Measurements from ENCODE around the gene NR1D2. TPM values are rescaled to one million over a fixed set of nuclear protein-coding genes. Genes with fewer than 3 reads are reported as not detected.
A peak's percentile ranks its signal among the peaks of the same experiment; 100 is the strongest.

NR1D2 gene
- total and polyA plus RNA-seq, 2 of the 13 experiments (the other 11 are each of a cell fraction or from before 2014, with no cell fraction given): 5.3 to 8.1 TPM

DNA sequence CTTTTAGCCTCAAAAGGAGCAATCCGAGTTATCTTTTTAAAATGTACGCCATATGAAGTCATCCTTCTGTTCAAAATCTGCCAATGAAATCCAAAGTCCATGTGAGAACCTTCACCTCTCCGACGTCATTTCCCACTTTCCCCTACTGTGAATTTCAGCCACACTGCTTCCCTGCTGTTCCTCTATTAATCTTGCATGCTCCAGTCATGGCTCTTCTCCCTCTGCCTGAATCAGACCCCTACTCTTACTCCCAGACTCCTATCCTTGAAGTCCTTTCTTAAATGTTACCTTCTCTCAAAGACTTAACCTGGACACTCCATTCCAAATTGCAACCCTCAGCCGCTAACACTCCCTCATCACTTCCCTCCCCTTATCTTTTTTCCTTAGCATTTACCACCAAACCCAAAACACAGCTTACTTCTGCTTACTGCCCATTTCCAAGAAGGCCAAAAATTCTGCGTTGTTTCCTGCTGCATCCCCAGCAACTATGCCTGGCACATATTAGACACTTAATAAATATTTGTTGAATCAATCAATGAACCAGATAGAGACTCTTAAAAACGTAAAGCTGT, 29.5 kb upstream of the NR1D2 start (continued):
- TF ChIP-seq, protein P1, sequence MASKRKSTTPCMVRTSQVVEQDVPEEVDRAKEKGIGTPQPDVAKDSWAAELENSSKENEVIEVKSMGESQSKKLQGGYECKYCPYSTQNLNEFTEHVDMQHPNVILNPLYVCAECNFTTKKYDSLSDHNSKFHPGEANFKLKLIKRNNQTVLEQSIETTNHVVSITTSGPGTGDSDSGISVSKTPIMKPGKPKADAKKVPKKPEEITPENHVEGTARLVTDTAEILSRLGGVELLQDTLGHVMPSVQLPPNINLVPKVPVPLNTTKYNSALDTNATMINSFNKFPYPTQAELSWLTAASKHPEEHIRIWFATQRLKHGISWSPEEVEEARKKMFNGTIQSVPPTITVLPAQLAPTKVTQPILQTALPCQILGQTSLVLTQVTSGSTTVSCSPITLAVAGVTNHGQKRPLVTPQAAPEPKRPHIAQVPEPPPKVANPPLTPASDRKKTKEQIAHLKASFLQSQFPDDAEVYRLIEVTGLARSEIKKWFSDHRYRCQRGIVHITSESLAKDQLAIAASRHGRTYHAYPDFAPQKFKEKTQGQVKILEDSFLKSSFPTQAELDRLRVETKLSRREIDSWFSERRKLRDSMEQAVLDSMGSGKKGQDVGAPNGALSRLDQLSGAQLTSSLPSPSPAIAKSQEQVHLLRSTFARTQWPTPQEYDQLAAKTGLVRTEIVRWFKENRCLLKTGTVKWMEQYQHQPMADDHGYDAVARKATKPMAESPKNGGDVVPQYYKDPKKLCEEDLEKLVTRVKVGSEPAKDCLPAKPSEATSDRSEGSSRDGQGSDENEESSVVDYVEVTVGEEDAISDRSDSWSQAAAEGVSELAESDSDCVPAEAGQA (IDR thresholded peaks at IDR 0.05; ENCODE audit: low read depth): peak; percentile 69; the same call in 1 of the 2 replicates
- TF ChIP-seq, protein P1 (CRISPR knock-in tag; IDR thresholded peaks at IDR 0.05; ENCODE audit: borderline replicate concordance): no peak
- TF ChIP-seq HNF4A (CRISPR knock-in tag; IDR thresholded peaks at IDR 0.05) (peak; percentile 41; the same call in 1 of the 2 replicates), TBP (CRISPR knock-in tag; IDR thresholded peaks at IDR 0.05) (no peak), ZFY (CRISPR knock-in tag; IDR thresholded peaks at IDR 0.05) (no peak), ATF7 (IDR thresholded peaks at IDR 0.05) (0 out of 2 replicates have a peak, but pooled peaks have one; percentile 17), ATF7 (CRISPR knock-in tag; IDR thresholded peaks at IDR 0.05) (no peak), ZNF20 (CRISPR knock-in tag; IDR thresholded peaks at IDR 0.05) (no peak), SAP130 (CRISPR knock-in tag; IDR thresholded peaks at IDR 0.05; ENCODE audit: low read depth) (peak; percentile 42; the same call in 1 of the 2 replicates), THAP11 (CRISPR knock-in tag; IDR thresholded peaks at IDR 0.05) (peak; percentile 81)
- TF ChIP-seq, protein P2, sequence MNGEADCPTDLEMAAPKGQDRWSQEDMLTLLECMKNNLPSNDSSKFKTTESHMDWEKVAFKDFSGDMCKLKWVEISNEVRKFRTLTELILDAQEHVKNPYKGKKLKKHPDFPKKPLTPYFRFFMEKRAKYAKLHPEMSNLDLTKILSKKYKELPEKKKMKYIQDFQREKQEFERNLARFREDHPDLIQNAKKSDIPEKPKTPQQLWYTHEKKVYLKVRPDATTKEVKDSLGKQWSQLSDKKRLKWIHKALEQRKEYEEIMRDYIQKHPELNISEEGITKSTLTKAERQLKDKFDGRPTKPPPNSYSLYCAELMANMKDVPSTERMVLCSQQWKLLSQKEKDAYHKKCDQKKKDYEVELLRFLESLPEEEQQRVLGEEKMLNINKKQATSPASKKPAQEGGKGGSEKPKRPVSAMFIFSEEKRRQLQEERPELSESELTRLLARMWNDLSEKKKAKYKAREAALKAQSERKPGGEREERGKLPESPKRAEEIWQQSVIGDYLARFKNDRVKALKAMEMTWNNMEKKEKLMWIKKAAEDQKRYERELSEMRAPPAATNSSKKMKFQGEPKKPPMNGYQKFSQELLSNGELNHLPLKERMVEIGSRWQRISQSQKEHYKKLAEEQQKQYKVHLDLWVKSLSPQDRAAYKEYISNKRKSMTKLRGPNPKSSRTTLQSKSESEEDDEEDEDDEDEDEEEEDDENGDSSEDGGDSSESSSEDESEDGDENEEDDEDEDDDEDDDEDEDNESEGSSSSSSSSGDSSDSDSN (CRISPR knock-in tag; IDR thresholded peaks at IDR 0.05): no peak
- TF ChIP-seq, protein P3, sequence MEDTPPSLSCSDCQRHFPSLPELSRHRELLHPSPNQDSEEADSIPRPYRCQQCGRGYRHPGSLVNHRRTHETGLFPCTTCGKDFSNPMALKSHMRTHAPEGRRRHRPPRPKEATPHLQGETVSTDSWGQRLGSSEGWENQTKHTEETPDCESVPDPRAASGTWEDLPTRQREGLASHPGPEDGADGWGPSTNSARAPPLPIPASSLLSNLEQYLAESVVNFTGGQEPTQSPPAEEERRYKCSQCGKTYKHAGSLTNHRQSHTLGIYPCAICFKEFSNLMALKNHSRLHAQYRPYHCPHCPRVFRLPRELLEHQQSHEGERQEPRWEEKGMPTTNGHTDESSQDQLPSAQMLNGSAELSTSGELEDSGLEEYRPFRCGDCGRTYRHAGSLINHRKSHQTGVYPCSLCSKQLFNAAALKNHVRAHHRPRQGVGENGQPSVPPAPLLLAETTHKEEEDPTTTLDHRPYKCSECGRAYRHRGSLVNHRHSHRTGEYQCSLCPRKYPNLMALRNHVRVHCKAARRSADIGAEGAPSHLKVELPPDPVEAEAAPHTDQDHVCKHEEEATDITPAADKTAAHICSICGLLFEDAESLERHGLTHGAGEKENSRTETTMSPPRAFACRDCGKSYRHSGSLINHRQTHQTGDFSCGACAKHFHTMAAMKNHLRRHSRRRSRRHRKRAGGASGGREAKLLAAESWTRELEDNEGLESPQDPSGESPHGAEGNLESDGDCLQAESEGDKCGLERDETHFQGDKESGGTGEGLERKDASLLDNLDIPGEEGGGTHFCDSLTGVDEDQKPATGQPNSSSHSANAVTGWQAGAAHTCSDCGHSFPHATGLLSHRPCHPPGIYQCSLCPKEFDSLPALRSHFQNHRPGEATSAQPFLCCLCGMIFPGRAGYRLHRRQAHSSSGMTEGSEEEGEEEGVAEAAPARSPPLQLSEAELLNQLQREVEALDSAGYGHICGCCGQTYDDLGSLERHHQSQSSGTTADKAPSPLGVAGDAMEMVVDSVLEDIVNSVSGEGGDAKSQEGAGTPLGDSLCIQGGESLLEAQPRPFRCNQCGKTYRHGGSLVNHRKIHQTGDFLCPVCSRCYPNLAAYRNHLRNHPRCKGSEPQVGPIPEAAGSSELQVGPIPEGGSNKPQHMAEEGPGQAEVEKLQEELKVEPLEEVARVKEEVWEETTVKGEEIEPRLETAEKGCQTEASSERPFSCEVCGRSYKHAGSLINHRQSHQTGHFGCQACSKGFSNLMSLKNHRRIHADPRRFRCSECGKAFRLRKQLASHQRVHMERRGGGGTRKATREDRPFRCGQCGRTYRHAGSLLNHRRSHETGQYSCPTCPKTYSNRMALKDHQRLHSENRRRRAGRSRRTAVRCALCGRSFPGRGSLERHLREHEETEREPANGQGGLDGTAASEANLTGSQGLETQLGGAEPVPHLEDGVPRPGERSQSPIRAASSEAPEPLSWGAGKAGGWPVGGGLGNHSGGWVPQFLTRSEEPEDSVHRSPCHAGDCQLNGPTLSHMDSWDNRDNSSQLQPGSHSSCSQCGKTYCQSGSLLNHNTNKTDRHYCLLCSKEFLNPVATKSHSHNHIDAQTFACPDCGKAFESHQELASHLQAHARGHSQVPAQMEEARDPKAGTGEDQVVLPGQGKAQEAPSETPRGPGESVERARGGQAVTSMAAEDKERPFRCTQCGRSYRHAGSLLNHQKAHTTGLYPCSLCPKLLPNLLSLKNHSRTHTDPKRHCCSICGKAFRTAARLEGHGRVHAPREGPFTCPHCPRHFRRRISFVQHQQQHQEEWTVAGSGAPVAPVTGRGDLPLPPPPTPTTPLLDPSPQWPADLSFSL (CRISPR knock-in tag; IDR thresholded peaks at IDR 0.05): no peak

All from HepG2 (cell line).